ENCODE results near the gene DCDC1. TPM values are rescaled to one million over a fixed set of nuclear protein-coding genes. Genes with fewer than 3 reads are reported as not detected.

The DCDC1 gene
- under 1 TPM; under 0.01 to 0.34 TPM for total RNA-seq

GRCh38 chr11:31369348-31370329 is at the start of gene DCDC1, which contains the start of gene DNAJC24:
DCDC1 (minus strand) TSS chr11:31369739; CDS start chr11:31328280, 41,459 bp downstream.
DNAJC24 (plus strand) TSS chr11:31369860; CDS start chr11:31370749, 889 bp downstream.

Other genes starting within 250 kb of the DCDC1 start
- 10 to 100 TPM; 21.0 TPM for gene DNAJC24, start 121 bp upstream of the DCDC1 start, total RNA-seq
- gene IMMP1L, start 139.9 kb upstream of the DCDC1 start, total RNA-seq: 10 to 100 TPM in 1 of 2 donors, 1 to 10 TPM in 1; 6.5 to 14.3 TPM
- gene ELP4, start 140.0 kb upstream of the DCDC1 start, total RNA-seq: 10 to 100 TPM; 14.8 to 17.6 TPM